ENCODE results near the gene KMT2B.
"Not testable (repeated sequence)": the region's sequence is repeated elsewhere in the genome, so short reads cannot be mapped to it uniquely, and the experiment has no call there.

KMT2B gene

GRCh38 chr19:35717665-35718344 is at the start of gene KMT2B:
KMT2B (plus strand) TSS chr19:35718003; CDS start chr19:35718019, 16 bp downstream.
- DNase-seq = no peak

- DNase-seq = no peak
Measured at GRCh38 chr19:35669566-35669965, 48.2 kb upstream of the KMT2B start.

GRCh38 chr19:35669974-35670373 is 47.8 kb upstream of the KMT2B start:
- no peak for DNase-seq

- DNase-seq = no peak
Measured at GRCh38 chr19:35670686-35671085, 47.1 kb upstream of the KMT2B start.

GRCh38 chr19:35671818-35672217 is 46.0 kb upstream of the KMT2B start:
- DNase-seq = no peak

- DNase-seq = peak; percentile 66 to 72
Measured at GRCh38 chr19:35673121-35673804, 44.5 kb upstream of the KMT2B start.

GRCh38 chr19:35675589-35676140 is 42.1 kb upstream of the KMT2B start:
- no peak for DNase-seq

- DNase-seq = no peak
Measured at GRCh38 chr19:35689836-35690235, 28.0 kb upstream of the KMT2B start.

GRCh38 chr19:35691106-35691505 is 26.7 kb upstream of the KMT2B start:
- not testable (repeated sequence) for DNase-seq

- DNase-seq = no peak
Measured at GRCh38 chr19:35692010-35692409, 25.8 kb upstream of the KMT2B start.

GRCh38 chr19:35693422-35693821 is 24.4 kb upstream of the KMT2B start:
- DNase-seq = no peak

GRCh38 chr19:35693835-35694599 is 23.8 kb upstream of the KMT2B start:
- DNase-seq = peak; percentile 94 to 95

GRCh38 chr19:35695895-35696422 is 21.8 kb upstream of the KMT2B start:
- DNase-seq = no peak

GRCh38 chr19:35696835-35697234 is 21.0 kb upstream of the KMT2B start:
- DNase-seq = peak in 1 of 2 experiments; percentile 38

GRCh38 chr19:35702223-35703012 is 15.4 kb upstream of the KMT2B start:
- peak; percentile 93 to 95 for DNase-seq

GRCh38 chr19:35703343-35703742 is 14.5 kb upstream of the KMT2B start:
- DNase-seq = no peak

GRCh38 chr19:35704218-35704617 is 13.6 kb upstream of the KMT2B start, which contains the start of gene ZBTB32:
ZBTB32 (plus strand) TSS chr19:35704558; CDS start chr19:35714627, 10,069 bp downstream.
- peak in 1 of 2 experiments; percentile 33 for DNase-seq

GRCh38 chr19:35708391-35708790 is 9.4 kb upstream of the KMT2B start:
- no peak for DNase-seq

GRCh38 chr19:35710784-35711723 is 6.7 kb upstream of the KMT2B start:
- DNase-seq = peak; percentile 73 to 80

- DNase-seq = peak; percentile 86 to 91
Measured at GRCh38 chr19:35712567-35713505, 5.0 kb upstream of the KMT2B start.

Data from activated CD4-positive, alpha-beta T cell treated with anti-CD3 and anti-CD28 coated beads, Interleukin-2, amount 50 U/mL, for 48 hours (primary cell).